Activated naive CD4-positive, alpha-beta T cell treated with anti-CD3 and anti-CD28 coated beads, Interleukin-2, amount 50 U/mL, for 72 hours (primary cell): ENCODE data around the gene PLAAT4. TPM values are rescaled to one million over a fixed set of nuclear protein-coding genes. Genes with fewer than 3 reads are reported as not detected.
"Not testable (repeated sequence)": the region's sequence is repeated elsewhere in the genome, so short reads cannot be mapped to it uniquely, and the experiment has no call there.

ENCODE experiments used
- ATAC-seq, 2 donors: fragments of 150-1000 bp; cut with Tn5 transposase; 2 replicates each; pipeline ENCODE4 v1.10.0; 2021; ENCODE audit warnings: mild to moderate bottlenecking in 2 of 2, moderate library complexity in 2 of 2
- DNase-seq, 2 donors: peaks; one replicate each; pipeline ENCODE4 v3.0.0; 2021 to 2022; ENCODE audit warnings: low spot score in 2 of 2
- H3K27ac Mint-ChIP-seq, 2 donors: one replicate each; pipeline ENCODE4 v1.8.0; 2022; ENCODE audit warnings: mild to moderate bottlenecking in 2 of 2, mixed read lengths in 2 of 2
- H3K36me3 Mint-ChIP-seq, 2 donors: one replicate each; pipeline ENCODE4 v1.8.0; 2022; ENCODE audit warnings: mixed read lengths in 2 of 2
- H3K9me3 Mint-ChIP-seq, 2 donors: one replicate each; pipeline ENCODE4 v1.8.0; 2022; ENCODE audit warnings: mixed read lengths in 2 of 2
- total RNA-seq, 2 donors: library from RNA; stranded (reverse); gene quantifications; one replicate each; pipeline ENCODE4 v1.2.3, GENCODE V29; 2022

The PLAAT4 gene
- total RNA-seq, 2 donors from 2014 or later, result 11.6 to 34.1 TPM

DNA sequence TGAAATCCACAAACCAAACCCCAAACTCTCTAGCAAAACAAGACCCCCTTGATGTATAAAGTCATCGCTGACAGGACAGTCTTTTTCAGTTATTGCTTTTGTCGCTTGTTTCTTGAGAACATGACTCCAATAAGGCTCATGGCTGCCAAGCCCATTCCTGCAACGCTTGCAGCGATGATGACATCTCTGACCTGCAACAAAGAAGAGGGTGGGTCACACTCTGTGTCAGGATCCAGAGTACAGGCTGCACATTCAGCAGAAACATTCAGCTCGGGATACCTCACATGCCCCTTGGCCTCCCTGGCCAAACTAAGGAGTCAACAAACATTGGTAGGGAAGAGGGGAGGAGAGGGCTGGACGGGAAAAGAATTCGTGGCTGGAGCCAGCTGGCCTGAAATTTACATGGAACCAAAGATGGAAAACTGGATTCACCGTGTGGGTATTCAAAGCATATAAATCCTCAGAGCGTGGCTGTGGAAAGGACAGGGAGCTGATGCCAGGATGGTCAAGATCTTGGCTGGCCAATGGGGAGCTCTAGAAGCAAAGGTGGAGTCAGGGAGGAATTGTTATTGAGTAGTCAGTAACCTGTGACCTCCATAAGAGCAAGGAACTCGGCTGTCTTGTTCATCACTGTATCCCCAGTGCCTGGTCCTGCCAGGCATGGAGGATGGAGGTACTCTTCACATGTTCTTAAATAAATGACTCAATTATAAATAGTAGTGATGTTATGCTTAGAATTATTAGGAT, 38.4 kb downstream of the PLAAT4 start:
- Mint-ChIP-seq H3K9me3 (peaks cover 4% of the 10 kb centered on the region in 2 donors), H3K27ac (peak overlapping the region; percentile 81 to 85), H3K36me3 (peaks cover 11% of the 10 kb centered on the region in 2 donors)
- no peak for ATAC-seq
- no peak for DNase-seq

DNA sequence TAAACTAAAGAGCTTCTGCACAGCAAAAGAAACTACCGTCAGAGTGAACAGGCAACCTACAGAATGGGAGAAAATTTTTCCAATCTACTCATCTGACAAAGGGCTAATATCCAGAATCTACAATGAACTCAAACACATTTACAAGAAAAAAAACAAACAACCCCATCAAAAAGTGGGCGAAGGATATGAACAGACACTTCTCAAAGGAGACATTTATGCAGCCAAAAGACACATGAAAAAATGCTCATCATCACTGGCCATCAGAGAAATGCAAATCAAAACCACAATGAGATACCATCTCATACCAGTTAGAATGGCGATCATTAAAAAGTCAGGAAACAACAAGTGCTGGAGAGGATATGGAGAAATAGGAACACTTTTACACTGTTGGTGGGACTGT, 42.3 kb downstream of the PLAAT4 start:
- Mint-ChIP-seq H3K36me3 (peaks cover 23 to 26% of the 10 kb centered on the region in 2 donors), H3K9me3 (peaks cover 17 to 19% of the 10 kb centered on the region in 2 donors)
- DNase-seq, ATAC-seq, H3K27ac Mint-ChIP-seq: not testable (repeated sequence)

DNA sequence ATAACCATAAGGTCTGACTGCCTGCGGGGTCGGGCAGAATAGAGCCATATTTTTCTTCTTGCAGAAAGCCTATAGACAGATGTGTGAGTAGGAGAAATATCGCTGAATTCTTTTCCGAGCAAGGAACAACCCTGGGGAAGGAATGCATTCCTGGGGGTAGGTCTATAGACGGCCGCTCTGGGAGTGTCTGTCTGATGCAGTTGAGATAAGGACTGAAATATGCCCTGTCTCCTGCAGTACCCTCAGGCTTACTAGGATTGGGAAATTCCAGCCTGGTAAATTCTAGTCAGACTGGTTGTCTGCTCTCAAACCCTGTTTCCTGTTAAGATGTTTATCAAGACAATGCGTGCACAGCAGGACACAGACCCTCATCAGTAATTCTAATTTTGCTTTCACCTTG, 44.6 kb downstream of the PLAAT4 start:
- Mint-ChIP-seq H3K9me3 (peaks cover 14 to 16% of the 10 kb centered on the region in 2 donors), H3K36me3 (peaks cover 14 to 22% of the 10 kb centered on the region in 2 donors)
- H3K27ac Mint-ChIP-seq, ATAC-seq, DNase-seq: not testable (repeated sequence)

DNA sequence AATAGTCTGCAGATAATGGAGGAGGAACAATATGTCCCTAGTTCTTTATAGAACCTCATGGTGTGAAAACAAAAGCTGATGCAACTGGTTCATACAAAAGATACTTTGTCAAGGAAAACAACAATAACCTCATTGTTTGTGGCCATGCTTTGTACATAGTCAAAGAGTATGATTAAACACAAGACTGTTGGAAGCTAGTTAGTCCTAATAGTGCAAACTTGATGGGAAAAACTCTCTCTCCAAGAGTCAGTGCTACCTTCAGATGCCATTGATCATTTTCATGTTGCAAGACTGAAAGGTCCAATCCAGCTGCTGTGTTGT, 46.7 kb downstream of the PLAAT4 start:
- ATAC-seq, result no peak
- no peak for DNase-seq

DNA sequence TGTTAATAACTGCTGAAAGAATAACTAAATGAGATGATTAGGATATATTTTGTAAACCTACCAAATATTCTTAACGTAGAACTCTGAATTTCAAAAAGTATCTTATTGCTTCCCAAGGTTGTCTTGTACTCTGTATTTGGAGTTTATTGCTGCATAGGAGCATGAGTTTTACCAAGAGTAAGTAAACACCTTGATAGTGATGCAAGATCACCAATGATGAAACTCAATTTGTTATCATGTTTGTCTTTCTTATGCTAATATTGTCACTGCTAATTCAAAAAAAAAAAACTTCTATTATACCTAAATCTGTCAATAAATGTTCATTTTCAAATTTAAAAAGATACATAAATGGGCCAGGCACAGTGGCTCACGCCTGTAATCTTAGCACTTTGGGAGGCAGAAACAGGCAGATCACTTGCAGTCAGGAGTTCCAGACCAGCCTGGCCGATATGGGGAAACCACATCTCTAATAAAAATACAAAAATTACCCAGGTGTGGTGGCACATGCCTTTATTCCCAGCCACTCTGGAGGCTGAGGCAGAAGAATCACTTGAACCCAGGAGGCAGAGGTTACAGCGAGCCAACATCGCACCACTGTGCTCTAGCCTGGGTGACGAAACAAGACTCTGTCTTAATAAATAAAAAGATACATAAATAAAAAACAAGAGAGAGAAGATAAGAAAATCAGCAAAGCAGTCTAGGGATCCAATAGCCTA, 50.0 kb downstream of the PLAAT4 start:
- no peak overlapping the region for H3K27ac Mint-ChIP-seq
- peaks cover 5 to 12% of the 10 kb centered on the region in 2 donors for H3K36me3 Mint-ChIP-seq
- H3K9me3 Mint-ChIP-seq, result peaks cover 6 to 7% of the 10 kb centered on the region in 2 donors
- ATAC-seq (no peak), DNase-seq (no peak)

More for the DNA sequence above, 46.7 kb downstream of the PLAAT4 start:
- H3K27ac Mint-ChIP-seq, result no peak overlapping the region
- peaks cover 14 to 22% of the 10 kb centered on the region in 2 donors for H3K36me3 Mint-ChIP-seq
- peaks cover 14 to 16% of the 10 kb centered on the region in 2 donors for H3K9me3 Mint-ChIP-seq

DNA sequence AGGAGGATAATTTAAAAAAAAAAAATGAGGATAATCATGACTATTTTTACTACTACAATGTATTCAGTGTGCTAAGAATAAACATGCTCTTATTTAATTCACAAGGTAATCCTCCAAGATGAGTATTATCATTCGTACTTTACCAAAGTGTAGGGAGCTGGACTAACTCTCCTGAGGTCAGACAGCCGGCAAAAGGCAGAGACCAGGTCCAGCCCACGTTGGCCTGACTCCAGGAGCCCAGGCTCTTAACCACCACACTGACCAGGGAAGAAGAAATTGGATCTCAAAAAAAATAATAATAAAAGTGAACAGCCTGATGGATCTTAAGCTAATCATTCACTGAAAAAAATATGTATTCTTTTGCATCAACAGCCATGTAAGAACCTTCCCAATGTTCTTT, 52.4 kb downstream of the PLAAT4 start:
- Mint-ChIP-seq H3K9me3 (no peaks in the 10 kb centered on the region), H3K36me3 (no peaks in the 10 kb centered on the region), H3K27ac (no peak overlapping the region)
- DNase-seq (no peak), ATAC-seq (no peak)

DNA sequence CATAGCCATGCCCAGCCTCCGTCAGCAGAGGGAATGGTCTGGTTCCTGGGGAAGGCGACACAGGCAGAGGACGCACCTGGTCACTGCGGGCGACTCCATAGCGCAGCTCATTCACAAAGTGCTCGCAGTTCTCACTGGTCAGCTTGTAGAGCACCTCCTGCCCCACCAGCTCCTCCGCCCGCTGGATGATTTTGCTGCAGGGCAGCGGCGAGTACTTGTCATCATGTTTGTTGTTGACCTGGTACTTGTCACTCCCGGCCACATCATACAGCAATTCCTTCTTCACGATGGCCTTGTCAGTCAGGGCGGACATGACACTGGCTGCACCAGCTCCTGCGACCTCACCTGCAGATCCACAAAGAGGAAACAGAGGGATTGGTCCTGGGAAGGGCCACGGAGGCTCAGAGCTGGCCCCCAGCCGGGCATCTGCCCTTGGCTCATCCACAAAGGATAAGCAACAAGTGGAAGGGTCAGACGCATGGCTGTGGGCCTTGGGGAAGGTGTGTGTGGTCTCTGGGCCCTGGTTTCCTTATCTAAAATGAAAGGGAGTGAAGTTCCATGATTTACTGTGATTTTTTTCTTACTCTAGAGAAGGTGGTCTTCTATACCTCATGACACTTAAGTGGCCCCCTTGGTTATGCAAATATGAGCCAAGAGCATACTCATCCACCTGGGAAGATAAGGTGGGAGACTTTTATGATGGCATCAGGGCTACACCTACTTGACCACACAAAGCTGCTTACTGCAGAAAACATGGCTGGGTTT, 53.6 kb downstream of the PLAAT4 start:
- Mint-ChIP-seq H3K27ac (no peak overlapping the region), H3K9me3 (no peaks in the 10 kb centered on the region), H3K36me3 (no peaks in the 10 kb centered on the region)
- ATAC-seq, result no peak
- DNase-seq, result no peak

DNA sequence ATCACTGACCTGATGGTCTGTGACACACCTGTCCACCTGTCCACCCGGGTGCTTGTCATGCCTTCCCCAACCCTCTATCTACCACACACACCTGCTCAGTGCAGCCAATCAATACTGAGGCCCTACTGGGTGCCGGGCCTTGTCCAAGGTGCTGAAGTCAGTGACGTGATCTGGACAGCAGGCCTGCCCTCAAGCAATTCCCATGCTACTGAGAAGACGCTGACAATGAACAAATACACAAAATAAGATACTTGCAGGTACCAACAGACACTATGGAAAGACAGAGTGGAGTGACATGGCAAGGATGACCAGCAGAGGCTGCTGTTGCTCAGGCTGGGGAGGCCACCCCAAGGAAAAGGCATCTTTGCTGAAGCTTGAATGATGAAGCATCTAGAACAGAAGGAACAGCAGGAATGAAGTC, 56.4 kb downstream of the PLAAT4 start:
- Mint-ChIP-seq H3K36me3 (no peaks in the 10 kb centered on the region), H3K9me3 (no peaks in the 10 kb centered on the region), H3K27ac (no peak overlapping the region)
- no peak for ATAC-seq
- DNase-seq, result no peak

DNA sequence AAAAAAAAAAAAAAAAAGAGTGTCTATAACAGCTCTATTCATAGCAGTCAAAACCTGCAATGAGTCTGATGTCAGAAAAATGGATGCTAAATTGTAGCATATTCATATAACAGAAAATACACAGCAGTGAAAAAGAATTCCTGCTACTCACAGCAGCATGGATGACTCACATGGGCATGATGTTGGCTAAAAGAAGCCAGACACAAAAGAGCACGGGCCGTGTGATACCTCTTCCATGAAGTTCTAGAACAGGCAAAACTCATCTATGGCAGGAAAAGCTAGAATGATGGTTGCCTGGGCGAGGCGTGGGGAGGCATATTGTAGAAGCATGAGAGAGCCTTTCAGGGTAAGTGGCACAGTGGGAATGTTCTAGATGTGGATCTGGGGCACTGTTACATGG, 58.7 kb downstream of the PLAAT4 start:
- no peak overlapping the region for H3K27ac Mint-ChIP-seq
- no peaks in the 10 kb centered on the region for H3K36me3 Mint-ChIP-seq
- DNase-seq (no peak), ATAC-seq (no peak)
- H3K9me3 Mint-ChIP-seq, result no peaks in the 10 kb centered on the region

Other genes with a start within 250 kb of the PLAAT4 start
- gene SLC22A9, start 167.0 kb upstream of the PLAAT4 start, total RNA-seq, result not detected
- not detected for gene PLAAT5, start 45.6 kb upstream of the PLAAT4 start, total RNA-seq
- not detected for gene LGALS12, start 30.7 kb upstream of the PLAAT4 start, total RNA-seq
- not detected for gene PLAAT2, start 26.6 kb downstream of the PLAAT4 start, total RNA-seq
- 1 to 10 TPM; 6.3 to 9.4 TPM for gene PLAAT3, start 77.6 kb downstream of the PLAAT4 start, total RNA-seq
- 10 to 100 TPM; 14.5 to 26.9 TPM for gene ATL3, start 134.6 kb downstream of the PLAAT4 start, total RNA-seq
- gene RTN3, start 144.7 kb downstream of the PLAAT4 start, total RNA-seq, result 10 to 100 TPM; 48.9 to 67.7 TPM
- gene ZFTA, start 232.0 kb downstream of the PLAAT4 start, total RNA-seq, result 1 to 10 TPM in 1 of 2 donors, under 1 TPM in 1; 0.16 to 2.2 TPM